ENCODE measurements around the gene UBR4.
"Not testable (repeated sequence)": the region's sequence is repeated elsewhere in the genome, so short reads cannot be mapped to it uniquely, and the experiment has no call there.

UBR4 gene

GRCh38 chr1:19220080-19220846 lies 10.2 kb upstream of the UBR4 start:
- in situ Hi-C loops (cut with MboI; ENCODE audit: low sequenced_read_pairs) = no loop called here

DNA sequence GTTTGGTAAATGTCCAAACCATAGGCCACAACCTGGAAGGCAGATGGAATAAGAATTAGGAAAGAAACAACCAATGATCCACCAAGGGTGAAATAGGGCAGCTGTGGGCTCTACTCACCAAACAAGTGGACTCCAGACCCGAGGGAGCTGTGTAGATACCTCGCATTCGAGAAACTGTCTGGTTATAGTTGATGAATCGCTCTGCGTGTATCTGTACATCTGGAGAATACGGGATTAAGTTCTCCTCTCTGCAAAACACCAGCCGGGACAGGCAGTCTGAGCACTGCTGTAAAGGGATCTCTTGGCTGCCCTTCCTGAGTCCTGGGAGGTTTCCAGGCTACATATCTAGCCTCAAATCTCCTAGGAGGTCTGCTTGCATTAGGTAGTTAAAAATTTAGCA lies 9.4 kb upstream of the UBR4 start:
- in situ Hi-C loops (cut with MboI; ENCODE audit: low sequenced_read_pairs) = no loop called here

DNA sequence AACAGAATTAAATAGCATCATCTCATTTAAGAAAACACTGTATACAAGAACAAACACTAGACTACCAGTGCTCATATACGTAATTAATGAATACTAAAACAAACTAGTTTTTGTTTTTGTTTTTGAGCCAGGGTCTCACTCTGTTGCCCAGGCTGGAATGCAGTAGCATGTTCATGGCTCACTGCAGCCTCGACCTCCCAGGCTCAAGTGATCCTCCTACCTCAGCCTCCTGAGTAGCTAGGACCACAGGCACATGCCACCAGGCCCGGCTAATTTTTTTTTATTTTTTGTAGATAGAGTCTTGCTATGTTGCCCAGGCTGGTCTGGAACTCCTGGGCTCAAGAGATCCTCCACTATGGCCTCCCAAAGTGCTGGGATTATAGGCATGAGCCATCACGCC lies 6.5 kb upstream of the UBR4 start:
- in situ Hi-C loops (cut with MboI; ENCODE audit: low sequenced_read_pairs) = not testable (repeated sequence)

- in situ Hi-C loops (cut with MboI; ENCODE audit: low sequenced_read_pairs) = no loop called here
These were observed 3.5 kb upstream of the UBR4 start for GRCh38 chr1:19213580-19213979.

- in situ Hi-C loops (cut with MboI; ENCODE audit: low sequenced_read_pairs) = no loop called here
These were observed 2.1 kb upstream of the UBR4 start for GRCh38 chr1:19212167-19212566.

GRCh38 chr1:19210772-19211549 lies 895 bp upstream of the UBR4 start:
- in situ Hi-C loops (cut with MboI; ENCODE audit: low sequenced_read_pairs) = no loop called here

DNA sequence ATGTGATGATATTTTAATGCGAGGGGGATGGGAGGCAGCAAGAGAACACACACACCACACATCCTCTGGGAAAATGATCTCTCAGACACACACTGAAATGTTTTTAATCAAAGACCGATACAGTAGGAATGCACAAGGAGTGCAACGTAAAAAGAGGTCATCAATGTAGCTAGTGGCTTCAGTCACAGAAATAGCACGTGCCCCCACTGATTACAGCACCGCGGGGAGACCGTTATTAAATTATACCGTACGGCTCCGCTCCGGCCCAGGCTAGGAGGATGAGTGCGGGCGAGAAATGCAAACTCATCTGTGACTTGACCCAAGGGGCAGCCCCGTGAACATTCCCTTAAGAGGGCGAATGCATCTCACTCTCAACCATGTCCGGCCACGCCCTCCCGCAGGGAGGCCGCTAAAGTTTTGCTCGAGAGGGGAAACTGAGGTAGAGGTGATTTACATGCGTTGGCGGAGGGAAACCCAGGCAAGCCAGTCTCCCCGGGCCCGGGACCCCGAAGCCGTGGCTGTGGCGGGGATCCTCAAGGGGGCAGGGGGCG lies 552 bp downstream of the UBR4 start:
- in situ Hi-C loops (cut with MboI; ENCODE audit: low sequenced_read_pairs) = no loop called here

GRCh38 chr1:19208710-19209438 lies 1.2 kb downstream of the UBR4 start:
- in situ Hi-C loops (cut with MboI; ENCODE audit: low sequenced_read_pairs) = no loop called here

DNA sequence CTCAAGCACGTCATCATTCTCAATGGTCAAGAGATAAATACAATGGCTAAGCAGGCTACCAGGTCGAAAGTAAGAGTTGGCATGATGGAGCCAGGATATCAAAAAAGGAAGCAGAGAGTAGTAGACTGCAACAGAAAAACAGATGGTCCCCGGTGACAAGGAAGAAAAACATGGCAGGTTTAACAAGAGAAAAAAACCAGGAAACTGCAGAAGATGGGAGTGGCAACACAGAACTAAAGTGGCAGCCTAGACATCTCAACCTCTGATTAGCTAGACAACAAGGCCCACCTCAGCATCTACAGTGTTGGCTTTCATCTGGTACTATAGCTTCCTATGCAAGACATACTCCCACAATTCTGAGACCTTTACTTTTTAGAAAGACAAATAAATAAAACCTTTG lies 3.1 kb downstream of the UBR4 start:
- in situ Hi-C loops (cut with MboI; ENCODE audit: low sequenced_read_pairs) = no loop called here

GRCh38 chr1:19205845-19206244 lies 4.2 kb downstream of the UBR4 start:
- in situ Hi-C loops (cut with MboI; ENCODE audit: low sequenced_read_pairs) = no loop called here

GRCh38 chr1:19205403-19205802 lies 4.7 kb downstream of the UBR4 start:
- in situ Hi-C loops (cut with MboI; ENCODE audit: low sequenced_read_pairs) = no loop called here

DNA sequence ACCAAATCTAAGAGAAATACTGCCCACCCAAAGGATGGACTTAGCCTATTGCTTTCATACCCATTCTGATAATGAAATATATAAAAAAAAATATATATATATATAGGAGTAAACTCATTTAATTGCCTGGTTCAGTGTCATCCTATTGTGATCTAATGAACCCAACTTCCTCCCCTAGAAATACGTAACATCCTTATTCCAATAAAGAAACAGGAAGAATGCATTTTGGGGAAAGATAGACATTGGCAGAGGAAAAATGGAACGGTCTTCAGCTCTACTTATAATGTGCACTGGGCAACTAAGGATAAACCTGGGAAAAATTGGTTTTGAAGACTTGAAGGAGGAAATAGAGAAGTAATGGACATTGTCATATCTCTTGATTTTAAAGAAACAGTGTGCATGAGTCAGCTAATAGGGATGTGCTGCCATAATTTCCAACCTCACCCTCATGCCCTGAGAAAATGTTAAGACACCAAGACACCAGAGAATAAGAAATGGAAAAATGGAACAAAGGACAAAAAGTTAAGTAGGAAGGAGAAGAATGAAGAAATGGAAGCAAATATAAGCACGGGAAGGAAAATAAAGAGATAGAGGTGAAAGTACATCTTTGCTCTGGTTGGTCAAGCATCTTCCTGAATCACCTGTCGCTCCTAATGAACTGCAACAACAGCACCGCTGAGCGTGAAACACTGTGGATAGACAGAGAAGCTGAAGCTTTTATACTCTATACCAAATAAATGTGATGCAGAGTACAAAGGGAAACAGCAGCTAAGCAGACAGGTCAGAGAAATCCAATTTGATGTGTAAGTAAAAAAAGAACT lies 5.4 kb downstream of the UBR4 start:
- in situ Hi-C loops (cut with MboI; ENCODE audit: low sequenced_read_pairs) = no loop called here

DNA sequence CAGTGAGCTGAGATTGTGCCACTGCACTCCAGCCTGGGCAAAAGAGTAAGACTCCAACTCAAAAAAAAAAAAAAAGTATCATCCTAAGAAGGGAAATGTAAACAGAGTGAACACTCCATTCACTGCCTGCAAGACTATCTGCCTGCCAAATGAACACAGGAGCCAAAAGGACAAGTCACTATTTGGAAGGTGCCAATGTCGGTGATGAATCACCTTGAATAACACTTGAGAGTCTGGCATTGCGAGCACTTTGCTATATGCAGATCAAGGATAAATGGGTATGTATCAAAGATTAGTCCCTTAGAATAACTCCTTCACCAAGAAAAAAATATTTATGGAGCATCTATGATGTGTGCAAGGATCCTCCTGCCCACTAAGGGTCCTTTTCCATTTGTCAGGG lies 6.6 kb downstream of the UBR4 start:
- in situ Hi-C loops (cut with MboI; ENCODE audit: low sequenced_read_pairs) = no loop called here

DNA sequence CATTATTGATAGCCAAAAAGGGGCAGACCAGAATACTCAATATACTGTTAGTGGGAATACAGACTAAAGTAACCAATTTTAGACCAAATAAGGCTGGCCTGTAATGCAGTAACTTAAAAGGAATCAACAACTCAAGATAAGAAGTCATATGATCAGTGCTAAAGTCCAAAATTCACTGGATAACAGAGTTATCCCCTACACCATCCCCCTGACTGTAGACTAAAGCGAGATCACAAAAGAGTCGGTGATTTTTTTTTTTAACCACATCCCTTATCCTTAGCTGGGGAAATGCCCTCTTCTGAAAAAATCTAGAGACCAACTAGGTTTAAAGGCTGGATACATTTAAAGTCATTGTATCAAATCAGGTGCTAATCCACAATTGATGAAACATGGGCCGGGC lies 7.7 kb downstream of the UBR4 start:
- in situ Hi-C loops (cut with MboI; ENCODE audit: low sequenced_read_pairs) = no loop called here

- in situ Hi-C loops (cut with MboI; ENCODE audit: low sequenced_read_pairs) = no loop called here
These were observed 10.0 kb downstream of the UBR4 start for GRCh38 chr1:19199969-19200604.

- in situ Hi-C loops (cut with MboI; ENCODE audit: low sequenced_read_pairs) = no loop called here
These were observed 10.6 kb downstream of the UBR4 start for GRCh38 chr1:19199329-19199968.

GRCh38 chr1:19198820-19199219 lies 11.2 kb downstream of the UBR4 start:
- in situ Hi-C loops (cut with MboI; ENCODE audit: low sequenced_read_pairs) = no loop called here

GRCh38 chr1:19197845-19198244 lies 12.2 kb downstream of the UBR4 start:
- in situ Hi-C loops (cut with MboI; ENCODE audit: low sequenced_read_pairs) = no loop called here

DNA sequence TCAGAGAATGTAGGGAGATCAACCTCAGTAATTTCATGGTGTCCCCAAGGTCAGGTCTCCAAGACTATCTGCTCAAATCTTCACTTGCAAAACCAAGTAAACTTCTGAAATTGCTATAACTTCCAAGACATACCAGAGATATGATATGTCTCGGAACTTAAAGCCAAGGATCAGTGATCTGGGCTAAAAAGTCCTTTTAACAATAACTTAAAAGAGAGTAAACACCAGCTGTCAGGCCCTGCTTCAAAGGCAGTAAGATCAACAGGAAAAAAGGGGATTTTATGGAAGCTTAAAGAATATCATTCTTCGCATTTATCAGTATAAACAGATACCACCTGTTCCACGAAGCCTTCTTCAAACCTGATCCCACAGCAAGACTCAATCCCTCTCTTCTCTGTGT lies 13.7 kb downstream of the UBR4 start:
- in situ Hi-C loops (cut with MboI; ENCODE audit: low sequenced_read_pairs) = no loop called here

DNA sequence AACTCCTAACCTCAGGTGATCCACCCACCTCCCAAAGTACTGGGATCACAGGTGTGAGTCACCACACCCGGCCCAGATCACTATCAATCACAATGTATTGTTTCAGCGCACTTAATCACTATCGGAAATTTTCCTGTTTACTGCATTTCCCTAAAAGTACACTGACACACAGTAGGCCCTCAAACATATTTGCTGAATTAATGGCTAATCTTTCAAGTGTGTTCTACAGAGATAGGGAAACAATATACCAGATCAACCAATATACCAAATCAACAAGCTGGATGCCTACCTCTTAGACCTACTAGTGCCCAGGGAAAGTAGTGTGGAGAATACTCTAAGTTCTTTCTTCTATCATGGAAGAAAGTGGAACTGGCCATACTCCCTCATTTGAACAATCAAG lies 17.1 kb downstream of the UBR4 start:
- in situ Hi-C loops (cut with MboI; ENCODE audit: low sequenced_read_pairs) = no loop called here
